ENCODE results near the gene ATP8A1. TPM values are rescaled to one million over a fixed set of nuclear protein-coding genes. Genes with fewer than 3 reads are reported as not detected.
"Not testable (repeated sequence)": the region's sequence is repeated elsewhere in the genome, so short reads cannot be mapped to it uniquely, and the experiment has no call there.

Gene ATP8A1
- polyA plus RNA-seq, 1 donor from 2014 or later: 45.8 TPM

GRCh38 chr4:42385516-42385915 is 271.4 kb downstream of the ATP8A1 start:
- Histone ChIP-seq H4K20me1 (ENCODE audit: insufficient read depth) (no peaks in the 10 kb centered on the region), H3K27ac (ENCODE audit: low read length) (no peak overlapping the region), H3K9ac (ENCODE audit: low read length) (no peak overlapping the region), H3F3A (ENCODE audit: insufficient read depth, low read length, poor library complexity, severe bottlenecking) (no peaks in the 10 kb centered on the region), H3K4me3 (ENCODE audit: low read length) (no peak overlapping the region), H3K27me3 (ENCODE audit: insufficient read depth, low read depth, low read length) (no peaks in the 10 kb centered on the region), H3K36me3 (ENCODE audit: insufficient read depth, low read length) (no peaks in the 10 kb centered on the region), H3K9me2 (ENCODE audit: insufficient read depth, low read length) (no peaks in the 10 kb centered on the region), H3K79me2 (replicated peaks; ENCODE audit: insufficient read depth, low read length) (no peaks in the 10 kb centered on the region), H2AFZ (ENCODE audit: low read depth, low read length) (no peak overlapping the region), H3K9me3 (ENCODE audit: low read length) (no peaks in the 10 kb centered on the region), H3K4me2 (ENCODE audit: low read length) (no peak overlapping the region)
- TF ChIP-seq RAD21 (conservative IDR thresholded peaks at IDR 0.05): no peak
- no peak for TF ChIP-seq EP300 (conservative IDR thresholded peaks at IDR 0.05; ENCODE audit: poor library complexity, severe bottlenecking)

GRCh38 chr4:42381666-42382065 is 275.2 kb downstream of the ATP8A1 start:
- Histone ChIP-seq H3K4me3 (ENCODE audit: low read length) (no peak overlapping the region), H3K79me2 (replicated peaks; ENCODE audit: insufficient read depth, low read length) (no peaks in the 10 kb centered on the region), H3K27me3 (ENCODE audit: insufficient read depth, low read depth, low read length) (no peaks in the 10 kb centered on the region), H3K9me3 (ENCODE audit: low read length) (no peaks in the 10 kb centered on the region), H3K36me3 (ENCODE audit: insufficient read depth, low read length) (no peaks in the 10 kb centered on the region), H4K20me1 (ENCODE audit: insufficient read depth) (no peaks in the 10 kb centered on the region), H3K27ac (ENCODE audit: low read length) (no peak overlapping the region), H2AFZ (ENCODE audit: low read depth, low read length) (no peak overlapping the region), H3K9ac (ENCODE audit: low read length) (no peak overlapping the region), H3F3A (ENCODE audit: insufficient read depth, low read length, poor library complexity, severe bottlenecking) (no peaks in the 10 kb centered on the region), H3K9me2 (ENCODE audit: insufficient read depth, low read length) (no peaks in the 10 kb centered on the region), H3K4me2 (ENCODE audit: low read length) (no peak overlapping the region)
- no peak for TF ChIP-seq EP300 (conservative IDR thresholded peaks at IDR 0.05; ENCODE audit: poor library complexity, severe bottlenecking)
- TF ChIP-seq SMC3 (conservative IDR thresholded peaks at IDR 0.05; ENCODE audit: poor library complexity): no peak
- TF ChIP-seq MXI1 (conservative IDR thresholded peaks at IDR 0.05; ENCODE audit: poor library complexity, severe bottlenecking): no peak

GRCh38 chr4:42377497-42377896 is 279.4 kb downstream of the ATP8A1 start:
- Histone ChIP-seq H3K4me2 (ENCODE audit: low read length) (no peak overlapping the region), H3K9me3 (ENCODE audit: low read length) (no peaks in the 10 kb centered on the region), H4K20me1 (ENCODE audit: insufficient read depth) (no peaks in the 10 kb centered on the region), H2AFZ (ENCODE audit: low read depth, low read length) (no peak overlapping the region), H3K27ac (ENCODE audit: low read length) (no peak overlapping the region), H3K27me3 (ENCODE audit: insufficient read depth, low read depth, low read length) (no peaks in the 10 kb centered on the region), H3K9ac (ENCODE audit: low read length) (no peak overlapping the region), H3K9me2 (ENCODE audit: insufficient read depth, low read length) (no peaks in the 10 kb centered on the region), H3K79me2 (replicated peaks; ENCODE audit: insufficient read depth, low read length) (no peaks in the 10 kb centered on the region), H3K36me3 (ENCODE audit: insufficient read depth, low read length) (no peaks in the 10 kb centered on the region), H3K4me3 (ENCODE audit: low read length) (no peak overlapping the region), H3F3A (ENCODE audit: insufficient read depth, low read length, poor library complexity, severe bottlenecking) (no peaks in the 10 kb centered on the region)
- no peak for TF ChIP-seq CTCF (IDR thresholded peaks at IDR 0.05; ENCODE audit: poor library complexity, severe bottlenecking)
- TF ChIP-seq REST (IDR thresholded peaks at IDR 0.05; ENCODE audit: borderline replicate concordance): no peak
- TF ChIP-seq EZH2 (IDR thresholded peaks at IDR 0.05; ENCODE audit: borderline replicate concordance, insufficient read depth, low read length, poor library complexity, severe bottlenecking): no peak
- TF ChIP-seq MXI1 (conservative IDR thresholded peaks at IDR 0.05; ENCODE audit: poor library complexity, severe bottlenecking): no peak
- no peak for TF ChIP-seq POLR2AphosphoS5 (IDR thresholded peaks at IDR 0.05)
- no peak for TF ChIP-seq SMC3 (conservative IDR thresholded peaks at IDR 0.05; ENCODE audit: poor library complexity)
- no peak for TF ChIP-seq RAD21 (conservative IDR thresholded peaks at IDR 0.05)
- TF ChIP-seq EP300 (conservative IDR thresholded peaks at IDR 0.05; ENCODE audit: poor library complexity, severe bottlenecking): no peak
- no peak for TF ChIP-seq TAF1 (IDR thresholded peaks at IDR 0.05; ENCODE audit: low read depth)

- not testable (repeated sequence) for H3K9ac ChIP-seq (ENCODE audit: low read length); H4K20me1 ChIP-seq (ENCODE audit: insufficient read depth); H2AFZ ChIP-seq (ENCODE audit: low read depth, low read length); H3K9me3 ChIP-seq (ENCODE audit: low read length); H3K9me2 ChIP-seq (ENCODE audit: insufficient read depth, low read length); H3K79me2 ChIP-seq (replicated peaks; ENCODE audit: insufficient read depth, low read length); H3K36me3 ChIP-seq (ENCODE audit: insufficient read depth, low read length); H3K27me3 ChIP-seq (ENCODE audit: insufficient read depth, low read depth, low read length); H3K4me3 ChIP-seq (ENCODE audit: low read length); H3K27ac ChIP-seq (ENCODE audit: low read length); H3K4me2 ChIP-seq (ENCODE audit: low read length); H3F3A ChIP-seq (ENCODE audit: insufficient read depth, low read length, poor library complexity, severe bottlenecking)
Measured at GRCh38 chr4:42372303-42372702, 284.6 kb downstream of the ATP8A1 start.
